Left lung (tissue), 10 donors: ENCODE measurements around the gene BLTP3A. TPM values are rescaled to one million over a fixed set of nuclear protein-coding genes. Genes with fewer than 3 reads are reported as not detected.
"Not testable (repeated sequence)": the region's sequence is repeated elsewhere in the genome, so short reads cannot be mapped to it uniquely, and the experiment has no call there.

Experiments used
- ATAC-seq: fragments of 200-7000 bp; cut with Tn5 transposase; one replicate; pipeline ENCODE4 v1.9.1; 2020; ENCODE audit warnings: moderate library complexity
- DNase-seq, 4 donors: peaks; one replicate each; pipeline ENCODE4 v3.0.0-alpha.2; 2013 to 2020
- H3K27ac ChIP-seq, 2 donors: fragments of 200-600 bp; sonication (generic) in 1 of 2; one replicate each; pipeline versions ENCODE4 v1.5.0 to v1.8.0; 2020 to 2021
- H3K27me3 ChIP-seq, 2 donors: fragments of 200-600 bp; sonication (generic) in 1 of 2; one replicate each; pipeline versions ENCODE4 v1.5.0 to v1.8.0; 2020 to 2021
- H3K36me3 ChIP-seq, 2 donors: fragments of 200-600 bp; sonication (generic) in 1 of 2; one replicate each; pipeline versions ENCODE4 v1.5.0 to v1.8.0; 2020 to 2021
- H3K4me1 ChIP-seq, 2 donors: fragments of 200-600 bp; one replicate each; pipeline ENCODE4 v1.8.0; 2021
- H3K4me3 ChIP-seq, 2 donors: fragments of 200-600 bp; sonication (generic) in 1 of 2; one replicate each; pipeline versions ENCODE4 v1.5.0 to v1.8.0; 2020 to 2021; ENCODE audit warnings: mild to moderate bottlenecking in 1 of 2
- H3K9me3 ChIP-seq, 2 donors: fragments of 200-600 bp; sonication (generic) in 1 of 2; one replicate each; pipeline versions ENCODE4 v1.5.0 to v1.8.0; 2020 to 2021
- intact Hi-C, 2 donors: fragments of 100-400 bp; cut with DNase I; formaldehyde crosslinking; loops; one replicate each; pipeline versions ENCODE4 v1.11.2 to v1.14.2; 2022
- polyA plus RNA-seq, 6 donors: library from polyadenylated mRNA; unstranded; fragments of 120-200 nt; gene quantifications; one replicate each; pipeline ENCODE4 v1.2.1, GENCODE V29; 2013; ENCODE audit not compliant: insufficient read length in 6 of 6
- total RNA-seq, 2 donors: library from RNA; stranded (reverse); fragmentation: NEBNext Ultra II Directional; extraction: Animal tissue kit (Norgen Biotek cat#: 25700); gene quantifications; one replicate each; pipeline ENCODE4 v1.2.1, GENCODE V29; 2021
- TF ChIP-seq, protein P1 (sequence below), 2 donors: fragments of 200-600 bp; sonication (generic) in 1 of 2; IDR thresholded peaks; one replicate each; pipeline versions ENCODE4 v1.5.0 to v1.8.0; 2021; ENCODE audit warnings: antibody characterized with exemption in 2 of 2
- donor health status: DM: no; HTN: yes; CAD: no.
- donor health status: DM: no; HTN: no; CAD: no.

The BLTP3A gene
- total and polyA plus RNA-seq, 8 donors = 12.2 to 21.8 (median 13.1) TPM

DNA sequence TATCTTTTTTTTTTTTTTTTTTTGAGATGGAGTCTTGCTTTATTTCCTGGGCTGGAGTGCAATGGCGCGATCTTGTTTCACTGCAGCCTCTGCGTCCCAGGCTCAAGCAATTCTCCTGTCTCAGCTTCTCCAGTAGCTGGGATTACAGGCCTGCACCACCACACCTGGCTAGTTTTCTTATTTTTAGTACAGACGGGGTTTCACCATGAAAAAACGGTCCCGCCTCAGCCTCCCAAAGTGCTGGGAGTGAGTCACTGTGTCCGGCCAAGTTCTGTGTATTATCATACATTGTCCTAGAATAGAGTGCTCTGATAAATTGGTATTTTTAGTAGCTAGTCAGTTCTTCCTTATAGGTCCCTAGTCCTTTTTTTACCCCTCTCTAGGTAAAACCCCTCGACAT lies 31.8 kb upstream of the BLTP3A start:
- intact Hi-C loops = no loop called here
- no peak for ATAC-seq
- no peak overlapping the region for H3K4me3 ChIP-seq

GRCh38 chr6:34761681-34762080 lies 30.2 kb upstream of the BLTP3A start:
- intact Hi-C loops, H3K27ac ChIP-seq, DNase-seq, H3K27me3 ChIP-seq, ATAC-seq, H3K4me3 ChIP-seq, H3K9me3 ChIP-seq: not testable (repeated sequence)
- peaks cover 0 to 69% of the 10 kb centered on the region in 2 donors for H3K36me3 ChIP-seq
- peaks cover 4 to 10% of the 10 kb centered on the region in 2 donors for H3K4me1 ChIP-seq

More for the DNA sequence above, 31.8 kb upstream of the BLTP3A start:
- Histone ChIP-seq H3K27me3 (no peaks in the 10 kb centered on the region), H3K36me3 (peaks cover 0 to 53% of the 10 kb centered on the region in 2 donors), H3K4me1 (peaks cover 4 to 18% of the 10 kb centered on the region in 2 donors), H3K27ac (no peak overlapping the region), H3K9me3 (no peaks in the 10 kb centered on the region)
- TF ChIP-seq, protein P1, sequence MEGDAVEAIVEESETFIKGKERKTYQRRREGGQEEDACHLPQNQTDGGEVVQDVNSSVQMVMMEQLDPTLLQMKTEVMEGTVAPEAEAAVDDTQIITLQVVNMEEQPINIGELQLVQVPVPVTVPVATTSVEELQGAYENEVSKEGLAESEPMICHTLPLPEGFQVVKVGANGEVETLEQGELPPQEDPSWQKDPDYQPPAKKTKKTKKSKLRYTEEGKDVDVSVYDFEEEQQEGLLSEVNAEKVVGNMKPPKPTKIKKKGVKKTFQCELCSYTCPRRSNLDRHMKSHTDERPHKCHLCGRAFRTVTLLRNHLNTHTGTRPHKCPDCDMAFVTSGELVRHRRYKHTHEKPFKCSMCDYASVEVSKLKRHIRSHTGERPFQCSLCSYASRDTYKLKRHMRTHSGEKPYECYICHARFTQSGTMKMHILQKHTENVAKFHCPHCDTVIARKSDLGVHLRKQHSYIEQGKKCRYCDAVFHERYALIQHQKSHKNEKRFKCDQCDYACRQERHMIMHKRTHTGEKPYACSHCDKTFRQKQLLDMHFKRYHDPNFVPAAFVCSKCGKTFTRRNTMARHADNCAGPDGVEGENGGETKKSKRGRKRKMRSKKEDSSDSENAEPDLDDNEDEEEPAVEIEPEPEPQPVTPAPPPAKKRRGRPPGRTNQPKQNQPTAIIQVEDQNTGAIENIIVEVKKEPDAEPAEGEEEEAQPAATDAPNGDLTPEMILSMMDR (IDR thresholded peaks at IDR 0.05) = no peak
- DNase-seq = no peak

DNA sequence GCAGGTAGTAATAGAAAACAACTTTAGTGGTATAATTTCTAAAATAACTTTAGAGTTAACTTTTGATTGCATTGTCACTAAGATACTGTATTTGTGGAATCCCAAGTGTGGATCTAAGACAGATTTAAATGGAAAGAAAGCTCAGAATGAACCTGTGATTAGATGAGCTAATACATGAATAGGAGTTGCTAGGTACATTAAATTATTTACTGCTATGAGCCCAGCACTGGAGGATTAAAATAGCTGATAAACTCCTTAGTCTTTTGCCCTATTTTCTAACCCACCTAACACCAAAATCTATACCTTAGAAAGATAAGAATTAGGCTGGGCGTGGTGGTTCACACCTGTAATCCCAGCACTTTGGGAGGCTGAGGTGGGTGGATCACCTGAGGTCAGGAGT lies 23.7 kb upstream of the BLTP3A start:
- Histone ChIP-seq H3K4me3 (no peak overlapping the region), H3K36me3 (peaks cover 0 to 92% of the 10 kb centered on the region in 2 donors), H3K27me3 (no peaks in the 10 kb centered on the region), H3K27ac (no peak overlapping the region), H3K9me3 (no peaks in the 10 kb centered on the region), H3K4me1 (no peaks in the 10 kb centered on the region)
- intact Hi-C loops = no loop called here
- TF ChIP-seq, protein P1 (IDR thresholded peaks at IDR 0.05) = no peak
- no peak for DNase-seq
- ATAC-seq = no peak

GRCh38 chr6:34771727-34772126 lies 20.2 kb upstream of the BLTP3A start:
- DNase-seq = no peak
- intact Hi-C loops = no loop called here
- no peak for ATAC-seq
- Histone ChIP-seq H3K36me3 (peaks cover 0 to 91% of the 10 kb centered on the region in 2 donors), H3K27ac (no peak overlapping the region), H3K4me3 (no peak overlapping the region), H3K27me3 (no peaks in the 10 kb centered on the region), H3K9me3 (no peaks in the 10 kb centered on the region), H3K4me1 (no peaks in the 10 kb centered on the region)
- TF ChIP-seq, protein P1 (IDR thresholded peaks at IDR 0.05) = no peak

DNA sequence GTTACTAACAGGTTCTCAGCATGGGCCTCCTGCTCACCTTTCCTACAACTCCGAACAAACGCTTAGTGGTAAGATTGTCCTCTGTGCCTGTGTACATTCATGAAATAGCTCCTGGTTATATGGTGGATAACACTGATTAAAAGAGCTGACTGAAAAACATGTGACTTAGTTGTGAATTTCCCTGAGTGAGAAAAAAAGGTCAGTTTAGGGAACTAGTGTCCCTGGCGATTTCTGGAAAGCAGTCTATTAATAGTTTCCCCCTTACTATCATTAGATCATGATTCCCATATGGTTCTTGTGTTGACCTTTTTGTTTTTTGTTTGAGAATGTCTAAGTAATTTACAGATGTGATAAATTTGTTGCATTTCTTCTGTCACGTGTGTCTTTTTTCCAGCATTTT lies 18.9 kb upstream of the BLTP3A start:
- Histone ChIP-seq H3K4me1 (no peaks in the 10 kb centered on the region), H3K27me3 (no peaks in the 10 kb centered on the region), H3K4me3 (no peak overlapping the region), H3K27ac (peak overlapping the region in 1 of 2 donors; percentile 55), H3K36me3 (peaks cover 0 to 82% of the 10 kb centered on the region in 2 donors), H3K9me3 (no peaks in the 10 kb centered on the region)
- TF ChIP-seq, protein P1 (IDR thresholded peaks at IDR 0.05) = no peak
- ATAC-seq (no peak), DNase-seq (no peak)
- intact Hi-C loops = no loop called here

DNA sequence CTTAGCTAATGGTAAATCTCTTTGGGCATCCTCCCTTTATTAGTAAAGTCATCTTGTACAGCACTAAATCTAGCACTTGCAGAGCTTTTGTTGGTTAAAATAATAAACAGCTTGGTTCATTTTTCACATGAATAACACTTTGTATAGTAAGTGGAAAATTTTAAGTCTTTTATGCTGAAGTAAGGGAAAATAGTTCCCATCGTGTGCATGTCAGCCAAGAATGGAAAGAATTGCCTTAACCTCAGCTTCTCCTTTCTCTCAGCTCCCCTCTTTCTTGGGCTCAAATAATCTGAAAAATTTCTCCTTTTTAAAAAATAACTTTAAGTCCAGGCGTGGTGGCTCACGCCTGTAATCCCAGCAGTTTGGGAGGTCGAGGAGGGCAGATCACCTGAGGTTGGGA lies 18.0 kb upstream of the BLTP3A start:
- Histone ChIP-seq H3K4me1 (no peaks in the 10 kb centered on the region), H3K27ac (peak overlapping the region in 1 of 2 donors; percentile 55), H3K36me3 (peaks cover 0 to 72% of the 10 kb centered on the region in 2 donors), H3K9me3 (no peaks in the 10 kb centered on the region), H3K4me3 (no peak overlapping the region), H3K27me3 (no peaks in the 10 kb centered on the region)
- DNase-seq = no peak
- intact Hi-C loops = no loop called here
- TF ChIP-seq, protein P1 (IDR thresholded peaks at IDR 0.05) = no peak
- peak; percentile 41 for ATAC-seq
